Measurements from ENCODE around the gene RIT1.

DNA sequence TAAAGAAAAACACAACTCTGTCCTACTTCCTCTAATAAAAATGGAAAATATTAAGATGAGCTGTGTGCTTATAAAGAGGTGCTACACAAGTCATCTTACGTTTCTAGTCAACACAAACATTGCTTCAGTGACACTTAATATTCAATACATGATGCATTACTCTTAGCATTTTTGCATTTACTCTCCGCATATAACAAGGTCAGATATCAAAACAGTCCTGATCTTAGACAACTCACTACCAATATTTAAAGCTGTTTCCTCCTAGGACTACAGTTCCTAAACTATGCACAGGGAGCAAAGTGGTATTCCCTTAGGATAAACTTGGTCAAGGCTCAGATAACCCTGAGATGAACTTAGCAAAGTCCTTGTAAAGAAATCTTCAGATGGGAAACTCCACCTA is 12.3 kb downstream of the RIT1 start:
- TF ChIP-seq, protein P1, sequence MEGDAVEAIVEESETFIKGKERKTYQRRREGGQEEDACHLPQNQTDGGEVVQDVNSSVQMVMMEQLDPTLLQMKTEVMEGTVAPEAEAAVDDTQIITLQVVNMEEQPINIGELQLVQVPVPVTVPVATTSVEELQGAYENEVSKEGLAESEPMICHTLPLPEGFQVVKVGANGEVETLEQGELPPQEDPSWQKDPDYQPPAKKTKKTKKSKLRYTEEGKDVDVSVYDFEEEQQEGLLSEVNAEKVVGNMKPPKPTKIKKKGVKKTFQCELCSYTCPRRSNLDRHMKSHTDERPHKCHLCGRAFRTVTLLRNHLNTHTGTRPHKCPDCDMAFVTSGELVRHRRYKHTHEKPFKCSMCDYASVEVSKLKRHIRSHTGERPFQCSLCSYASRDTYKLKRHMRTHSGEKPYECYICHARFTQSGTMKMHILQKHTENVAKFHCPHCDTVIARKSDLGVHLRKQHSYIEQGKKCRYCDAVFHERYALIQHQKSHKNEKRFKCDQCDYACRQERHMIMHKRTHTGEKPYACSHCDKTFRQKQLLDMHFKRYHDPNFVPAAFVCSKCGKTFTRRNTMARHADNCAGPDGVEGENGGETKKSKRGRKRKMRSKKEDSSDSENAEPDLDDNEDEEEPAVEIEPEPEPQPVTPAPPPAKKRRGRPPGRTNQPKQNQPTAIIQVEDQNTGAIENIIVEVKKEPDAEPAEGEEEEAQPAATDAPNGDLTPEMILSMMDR (IDR thresholded peaks at IDR 0.05): no peak
- TF ChIP-seq POLR2AphosphoS5 (IDR thresholded peaks at IDR 0.05; ENCODE audit: insufficient read depth in 1 of 2, low read depth in 1 of 2): no peak

Data from vagina (tissue), 2 donors.